PC-3 (cell line): Measurements from ENCODE around the gene ZFHX2. TPM values are rescaled to one million over a fixed set of nuclear protein-coding genes. Genes with fewer than 3 reads are reported as not detected.

Source experiments
- ATAC-seq: fragments of 200-7000 bp; cut with Tn5 transposase; 2 replicates; pipeline ENCODE4 v1.9.1; 2020; ENCODE audit warnings: mild to moderate bottlenecking, moderate library complexity
- BruUV-seq: library from RNA; stranded (reverse); fragments of 400-500 nt; replicated peaks from 2 replicates; lab custom pipeline; 2021; lab: Mats Ljungman, UMichigan
- CTCF ChIA-PET: fragments of 300-600 bp; sonication (Branson Sonifier 250); formaldehyde crosslinking; loops from one replicate; lab custom pipeline; 2022; ENCODE audit warnings: antibody characterized with exemption; lab: Charles Lee
- POLR2A ChIA-PET: fragments of 300-600 bp; sonication (Branson Sonifier 250); formaldehyde crosslinking; loops from one replicate; lab custom pipeline; 2022; ENCODE audit warnings: antibody characterized with exemption; ENCODE audit not compliant: unreplicated experiment; lab: Charles Lee
- DNase-seq: peaks from one replicate; pipeline ENCODE4 v3.0.0-alpha.2; 2015
- H2AFZ ChIP-seq: fragments of 300-600 bp; sonication (generic); 2 replicates; pipeline ENCODE4 v1.6.0; 2016; ENCODE audit warnings: antibody characterized with exemption, low read length
- H3F3A ChIP-seq: fragments of 300-600 bp; sonication (generic); one replicate; pipeline ENCODE4 v1.6.0; 2017; ENCODE audit warnings: antibody characterized with exemption, low read length, control low read depth, mild to moderate bottlenecking; ENCODE audit not compliant: unreplicated experiment
- H3K27ac ChIP-seq: fragments of 300-600 bp; sonication (generic); 2 replicates; pipeline ENCODE4 v1.5.1; 2016; ENCODE audit warnings: mild to moderate bottlenecking, low read length
- H3K27me3 ChIP-seq: fragments of 300-600 bp; sonication (generic); 2 replicates; pipeline ENCODE4 v1.6.1; 2016; ENCODE audit warnings: low read length, mixed read lengths
- H3K36me3 ChIP-seq: fragments of 300-600 bp; sonication (generic); 2 replicates; pipeline ENCODE4 v1.6.1; 2016; ENCODE audit warnings: low read depth, mixed run types, low read length, mixed read lengths
- H3K4me1 ChIP-seq: fragments of 300-600 bp; sonication (generic); 2 replicates; pipeline ENCODE4 v1.5.1; 2016; ENCODE audit warnings: low read length; ENCODE audit not compliant: insufficient read depth
- H3K4me2 ChIP-seq: fragments of 300-600 bp; sonication (generic); 2 replicates; pipeline ENCODE4 v1.6.0; 2016; ENCODE audit warnings: low read length
- H3K4me3 ChIP-seq: fragments of 300-600 bp; sonication (generic); 2 replicates; pipeline ENCODE4 v1.5.1; 2016; ENCODE audit warnings: mild to moderate bottlenecking, low read length, mixed read lengths
- H3K79me2 ChIP-seq: fragments of 300-600 bp; sonication (generic); 2 replicates; pipeline ENCODE4 v1.6.1; 2017; ENCODE audit warnings: low read length, mixed read lengths
- H3K9ac ChIP-seq: fragments of 300-600 bp; sonication (generic); 2 replicates; pipeline ENCODE4 v1.6.0; 2016; ENCODE audit warnings: mild to moderate bottlenecking, low read length
- H3K9me2 ChIP-seq: fragments of 300-600 bp; sonication (generic); replicated peaks from 2 replicates; pipeline ENCODE4 v1.6.1; 2016; ENCODE audit warnings: mixed run types, low read length, mixed read lengths
- H3K9me3 ChIP-seq: fragments of 300-600 bp; sonication (generic); 2 replicates; pipeline ENCODE4 v1.6.1; 2016; ENCODE audit warnings: low read length, mixed read lengths
- H4K20me1 ChIP-seq: fragments of 300-600 bp; sonication (generic); 2 replicates; pipeline ENCODE4 v1.6.1; 2016; ENCODE audit warnings: low read length, mixed read lengths
- CTCF ChIP-seq: fragments of 300-600 bp; sonication (generic); conservative IDR thresholded peaks from 2 replicates; pipeline ENCODE4 v1.5.1; 2017; ENCODE audit warnings: antibody characterized with exemption, low read depth, mild to moderate bottlenecking, low read length
- EZH2 ChIP-seq: fragments of 300-600 bp; sonication (generic); IDR thresholded peaks from one replicate; pipeline ENCODE4 v1.6.1; 2017; ENCODE audit warnings: antibody characterized with exemption, mild to moderate bottlenecking, low read length; ENCODE audit not compliant: unreplicated experiment
- EZH2phosphoT487 ChIP-seq: fragments of 300-600 bp; sonication (generic); IDR thresholded peaks from 2 replicates; pipeline ENCODE4 v1.6.1; 2018; ENCODE audit warnings: mild to moderate bottlenecking, antibody characterized with exemption, low read length, borderline replicate concordance
- intact Hi-C: fragments of 100-400 bp; cut with micrococcal nuclease; formaldehyde crosslinking; loops from 2 replicates; pipeline ENCODE4 v1.9.0; 2023
- total RNA-seq: library from RNA; depleted of rRNA; stranded (reverse); fragments of >200 nt; gene quantifications from 2 replicates; pipeline ENCODE4 v1.2.3, GENCODE V29; 2014

ZFHX2 gene
- total RNA-seq, 1 experiment from 2014 or later, result 0.55 TPM

GRCh38 chr14:23580152-23580926 is 28.8 kb upstream of the ZFHX2 start:
- Histone ChIP-seq H3K27ac (no peak overlapping the region), H3K4me2 (no peak overlapping the region), H3K4me3 (no peak overlapping the region), H3K27me3 (peaks cover 30% of the 10 kb centered on the region), H3K4me1 (no peaks in the 10 kb centered on the region), H3K9ac (no peak overlapping the region), H3F3A (no peaks in the 10 kb centered on the region), H4K20me1 (no peaks in the 10 kb centered on the region), H2AFZ (no peak overlapping the region), H3K9me2 (no peaks in the 10 kb centered on the region), H3K36me3 (no peaks in the 10 kb centered on the region), H3K79me2 (no peaks in the 10 kb centered on the region), H3K9me3 (no peaks in the 10 kb centered on the region)
- DNase-seq (no peak), ATAC-seq (no peak)
- ChIA-PET POLR2A (no interaction called here), CTCF (interaction anchor here (0.7 kb wide), 1 partner anchor 19 kb away, joined by 4 read pairs; no protein-coding TSS in a partner anchor)
- TF ChIP-seq EZH2 (no peak), CTCF (no peak), EZH2phosphoT487 (no peak)
- no TSS peak for BruUV-seq
- intact Hi-C loops, result no loop called here

GRCh38 chr14:23579739-23580138 is 28.2 kb upstream of the ZFHX2 start:
- Histone ChIP-seq H3K4me1 (no peaks in the 10 kb centered on the region), H3K4me3 (no peak overlapping the region), H3K79me2 (no peaks in the 10 kb centered on the region), H3K9me2 (no peaks in the 10 kb centered on the region), H3K36me3 (no peaks in the 10 kb centered on the region), H3K27me3 (peaks cover 30% of the 10 kb centered on the region), H3F3A (no peaks in the 10 kb centered on the region), H2AFZ (no peak overlapping the region), H3K9me3 (no peaks in the 10 kb centered on the region), H3K9ac (no peak overlapping the region), H4K20me1 (no peaks in the 10 kb centered on the region), H3K27ac (no peak overlapping the region), H3K4me2 (no peak overlapping the region)
- ChIA-PET POLR2A (no interaction called here), CTCF (interaction anchor here (0.7 kb wide), 1 partner anchor 18 kb away, joined by 4 read pairs; no protein-coding TSS in a partner anchor)
- ATAC-seq (no peak), DNase-seq (no peak)
- no TSS peak for BruUV-seq
- TF ChIP-seq EZH2, result no peak
- no peak for TF ChIP-seq EZH2phosphoT487
- no peak for TF ChIP-seq CTCF
- intact Hi-C loops, result no loop called here

GRCh38 chr14:23579311-23579630 is 27.7 kb upstream of the ZFHX2 start:
- Histone ChIP-seq H3F3A (no peaks in the 10 kb centered on the region), H3K27me3 (peaks cover 30% of the 10 kb centered on the region), H3K79me2 (no peaks in the 10 kb centered on the region), H3K36me3 (no peaks in the 10 kb centered on the region), H3K4me3 (no peak overlapping the region), H3K4me2 (no peak overlapping the region), H4K20me1 (no peaks in the 10 kb centered on the region), H3K4me1 (no peaks in the 10 kb centered on the region), H3K9me3 (no peaks in the 10 kb centered on the region), H2AFZ (no peak overlapping the region), H3K9ac (no peak overlapping the region), H3K9me2 (no peaks in the 10 kb centered on the region), H3K27ac (no peak overlapping the region)
- intact Hi-C loops, result no loop called here
- POLR2A ChIA-PET, result no interaction called here
- BruUV-seq, result no TSS peak
- TF ChIP-seq EZH2phosphoT487 (no peak), EZH2 (no peak), CTCF (no peak)
- CTCF ChIA-PET, result no interaction called here
- no peak for ATAC-seq
- DNase-seq, result no peak
